ENCODE measurements around the gene SRPRB.

Gene SRPRB

DNA sequence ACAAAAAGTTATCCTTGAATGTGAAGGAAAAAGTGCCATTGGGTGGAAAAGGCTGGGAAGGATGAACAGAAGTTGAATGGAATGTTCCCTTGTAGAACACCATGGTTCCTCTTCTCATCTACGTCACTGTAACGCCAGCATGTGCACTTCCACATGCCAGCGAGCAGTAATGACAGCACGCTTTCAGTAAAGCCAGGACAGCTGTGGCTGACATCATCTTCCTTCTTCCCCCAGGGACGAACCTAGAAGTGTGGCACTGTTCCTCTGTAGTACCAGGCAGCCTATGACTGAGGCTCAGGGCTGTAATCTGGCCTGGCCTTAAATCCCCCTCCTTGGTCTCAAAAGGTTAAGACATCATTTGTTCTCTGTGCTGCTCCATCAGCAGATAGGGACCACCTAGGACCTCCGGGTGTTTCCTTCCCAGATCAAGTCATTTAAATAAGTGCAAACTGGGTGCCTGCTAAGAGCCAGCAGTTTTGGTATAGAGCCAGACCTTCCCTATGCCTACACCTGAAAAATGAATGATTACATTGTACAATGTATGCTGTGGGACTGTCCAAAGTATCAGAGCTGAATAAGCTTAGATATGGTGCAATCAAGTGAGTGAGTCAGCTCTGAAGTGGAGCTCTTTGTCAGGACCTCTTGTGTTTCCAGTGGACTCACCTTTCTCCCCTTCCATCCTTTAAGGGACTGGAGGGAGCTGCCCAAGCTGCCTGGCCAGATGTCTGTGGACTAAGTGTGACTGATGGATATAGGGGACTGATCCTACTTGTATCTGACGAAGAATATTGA, 5.6 kb upstream of the SRPRB start:
- Histone ChIP-seq H3K27ac (no peak overlapping the region), H3K4me3 (ENCODE audit: low read depth, low read length) (no peak overlapping the region), H3K36me3 (no peaks in the 10 kb centered on the region), H3K9me3 (ENCODE audit: severe bottlenecking) (no peaks in the 10 kb centered on the region), H3K27me3 (ENCODE audit: insufficient read depth, low read depth, severe bottlenecking) (no peaks in the 10 kb centered on the region)
- DNase-seq, result no peak
- no peak for TF ChIP-seq CTCF (IDR thresholded peaks at IDR 0.05; ENCODE audit: low read depth, low read length)

- TF ChIP-seq CTCF (IDR thresholded peaks at IDR 0.05; ENCODE audit: low read depth, low read length), result no peak
- Histone ChIP-seq H3K27me3 (ENCODE audit: insufficient read depth, low read depth, severe bottlenecking) (no peaks in the 10 kb centered on the region), H3K27ac (no peak overlapping the region), H3K9me3 (ENCODE audit: severe bottlenecking) (no peaks in the 10 kb centered on the region), H3K36me3 (peaks cover 10% of the 10 kb centered on the region), H3K4me3 (ENCODE audit: low read depth, low read length) (no peak overlapping the region)
- DNase-seq, result no peak
Measured at GRCh38 chr3:133803469-133803868, 2.1 kb upstream of the SRPRB start.

GRCh38 chr3:133804896-133805295, 719 bp upstream of the SRPRB start:
- Histone ChIP-seq H3K27me3 (ENCODE audit: insufficient read depth, low read depth, severe bottlenecking) (no peaks in the 10 kb centered on the region), H3K36me3 (peaks cover 14% of the 10 kb centered on the region), H3K9me3 (ENCODE audit: severe bottlenecking) (no peaks in the 10 kb centered on the region), H3K4me3 (ENCODE audit: low read depth, low read length) (peak overlapping the region; percentile 77), H3K27ac (no peak overlapping the region)
- DNase-seq, result no peak
- no peak for TF ChIP-seq CTCF (IDR thresholded peaks at IDR 0.05; ENCODE audit: low read depth, low read length)

DNA sequence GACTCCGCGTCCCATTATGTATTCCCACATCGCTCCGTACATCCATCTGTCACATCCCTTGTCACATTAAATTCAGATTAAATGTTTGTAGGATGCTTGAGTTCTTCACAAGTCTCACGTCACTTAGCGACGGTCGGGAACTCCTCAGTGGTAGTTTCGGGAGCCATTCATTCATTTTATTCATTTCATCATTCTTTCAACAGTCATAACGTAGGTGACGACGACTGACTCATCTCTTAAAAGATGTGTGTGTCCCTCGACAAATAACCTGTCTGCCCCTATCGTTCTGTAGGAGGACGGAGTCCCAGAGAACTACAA, 272 bp upstream of the SRPRB start:
- H3K27ac ChIP-seq, result no peak overlapping the region
- no peak for DNase-seq
- H3K9me3 ChIP-seq (ENCODE audit: severe bottlenecking), result no peaks in the 10 kb centered on the region
- peak overlapping the region; percentile 77 for H3K4me3 ChIP-seq (ENCODE audit: low read depth, low read length)
- no peaks in the 10 kb centered on the region for H3K27me3 ChIP-seq (ENCODE audit: insufficient read depth, low read depth, severe bottlenecking)
- peaks cover 16% of the 10 kb centered on the region for H3K36me3 ChIP-seq
- no peak for TF ChIP-seq CTCF (IDR thresholded peaks at IDR 0.05; ENCODE audit: low read depth, low read length)

DNA sequence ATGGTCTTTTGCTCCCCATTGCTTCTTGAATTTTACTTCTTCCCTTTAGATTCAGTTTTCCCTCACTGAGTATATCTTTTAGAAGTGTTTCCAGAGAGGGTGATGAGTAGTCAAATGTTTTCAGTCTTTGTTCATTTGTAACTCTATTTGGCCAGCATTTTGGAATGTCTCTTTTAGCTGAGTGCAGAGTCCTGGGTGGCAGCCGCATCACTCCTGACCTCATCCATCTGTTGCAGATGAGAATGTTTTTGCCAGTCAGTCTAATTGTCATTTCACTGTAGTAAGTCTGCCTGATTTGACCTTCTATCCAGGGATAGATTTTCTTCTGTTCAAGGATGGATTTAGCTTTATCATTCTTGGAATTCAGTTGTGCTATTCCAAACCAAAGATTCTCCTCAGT, 7.3 kb downstream of the SRPRB start:
- TF ChIP-seq CTCF (IDR thresholded peaks at IDR 0.05; ENCODE audit: low read depth, low read length), result no peak
- Histone ChIP-seq H3K9me3 (ENCODE audit: severe bottlenecking) (no peaks in the 10 kb centered on the region), H3K27ac (no peak overlapping the region), H3K36me3 (peaks cover 47% of the 10 kb centered on the region), H3K27me3 (ENCODE audit: insufficient read depth, low read depth, severe bottlenecking) (no peaks in the 10 kb centered on the region), H3K4me3 (ENCODE audit: low read depth, low read length) (no peak overlapping the region)
- DNase-seq, result no peak

GRCh38 chr3:133815386-133815785, 9.8 kb downstream of the SRPRB start:
- no peak for DNase-seq
- H3K9me3 ChIP-seq (ENCODE audit: severe bottlenecking), result no peaks in the 10 kb centered on the region
- no peak overlapping the region for H3K27ac ChIP-seq
- H3K36me3 ChIP-seq, result peaks cover 50% of the 10 kb centered on the region
- H3K4me3 ChIP-seq (ENCODE audit: low read depth, low read length), result no peak overlapping the region
- no peak for TF ChIP-seq CTCF (IDR thresholded peaks at IDR 0.05; ENCODE audit: low read depth, low read length)
- no peaks in the 10 kb centered on the region for H3K27me3 ChIP-seq (ENCODE audit: insufficient read depth, low read depth, severe bottlenecking)

Data from WERI-Rb-1 (cell line).